Liver (tissue), 9 donors: Measurements from ENCODE around the gene PRRG1. TPM values are rescaled to one million over a fixed set of nuclear protein-coding genes. Genes with fewer than 3 reads are reported as not detected.

Source experiments
- DNase-seq: peaks from one replicate; pipeline ENCODE4 v3.0.0-alpha.2; 2017; ENCODE audit warnings: low spot score
- H3K27ac ChIP-seq, 2 donors: one replicate each; pipeline ENCODE4 v1.7.0; 2013; ENCODE audit warnings: inconsistent platforms in 2 of 2, low read length in 2 of 2, control low read depth in 1 of 2, low read depth in 1 of 2, mild to moderate bottlenecking in 1 of 2
- H3K27me3 ChIP-seq, 4 donors: one replicate each; pipeline versions ENCODE4 v1.6.1 to v1.7.0; 2013; ENCODE audit warnings: low read length in 3 of 4, inconsistent platforms in 1 of 4, mild to moderate bottlenecking in 1 of 4, moderate library complexity in 1 of 4; ENCODE audit not compliant: control insufficient read depth in 4 of 4, insufficient read depth in 4 of 4
- H3K36me3 ChIP-seq, 4 donors: one replicate each; pipeline versions ENCODE4 v1.6.1 to v1.7.0; 2013; ENCODE audit warnings: low read length in 3 of 4, mild to moderate bottlenecking in 3 of 4, low read depth in 1 of 4, moderate library complexity in 1 of 4; ENCODE audit not compliant: control insufficient read depth in 4 of 4, insufficient read depth in 3 of 4
- H3K4me1 ChIP-seq, 4 donors: one replicate each; pipeline versions ENCODE4 v1.6.1 to v1.7.0; 2013; ENCODE audit warnings: low read length in 3 of 4, mild to moderate bottlenecking in 3 of 4, moderate library complexity in 1 of 4; ENCODE audit not compliant: control insufficient read depth in 4 of 4, insufficient read depth in 4 of 4
- H3K4me3 ChIP-seq, 3 donors: one replicate each; pipeline versions ENCODE4 v1.6.1 to v1.7.0; 2013; ENCODE audit warnings: low read length in 3 of 3, control low read depth in 1 of 3, low read depth in 1 of 3, mild to moderate bottlenecking in 1 of 3
- H3K9ac ChIP-seq, 2 donors: one replicate each; pipeline ENCODE4 v1.7.0; 2013; ENCODE audit warnings: low read length in 2 of 2, mild to moderate bottlenecking in 2 of 2, moderate library complexity in 2 of 2, control low read depth in 1 of 2, low read depth in 1 of 2
- H3K9me3 ChIP-seq, 4 donors: one replicate each; pipeline versions ENCODE4 v1.6.1 to v1.7.0; 2013; ENCODE audit warnings: low read length in 3 of 4; ENCODE audit not compliant: control insufficient read depth in 4 of 4
- EGR1 ChIP-seq, 2 donors: IDR thresholded peaks; 2 replicates each; pipeline ENCODE4 v1.6.1; 2016 to 2018; ENCODE audit warnings: antibody characterized with exemption in 2 of 2, low read depth in 2 of 2
- FOXA1 ChIP-seq: IDR thresholded peaks from 2 replicates; pipeline ENCODE4 v1.6.1; 2016; ENCODE audit warnings: antibody characterized with exemption
- HNF4A ChIP-seq, 2 donors: conservative IDR thresholded peaks; 2 replicates each; pipeline ENCODE4 v1.6.1; 2016; ENCODE audit warnings: antibody characterized with exemption in 2 of 2, mild to moderate bottlenecking in 2 of 2
- HNF4G ChIP-seq: IDR thresholded peaks from 2 replicates; pipeline ENCODE4 v1.6.1; 2016; ENCODE audit warnings: antibody characterized with exemption
- JUND ChIP-seq, 2 donors: IDR thresholded peaks; 2 replicates each; pipeline ENCODE4 v1.6.1; 2016; ENCODE audit warnings: antibody characterized with exemption in 2 of 2
- NR2F2 ChIP-seq: IDR thresholded peaks from 2 replicates; pipeline ENCODE4 v1.6.1; 2016; ENCODE audit warnings: antibody characterized with exemption
- RXRA ChIP-seq, 2 donors: IDR thresholded peaks; 2 replicates each; pipeline ENCODE4 v1.6.1; 2017 to 2018; ENCODE audit warnings: antibody characterized with exemption in 2 of 2, mild to moderate bottlenecking in 1 of 2
- TAF1 ChIP-seq: conservative IDR thresholded peaks from 2 replicates; pipeline ENCODE4 v1.6.1; 2016; ENCODE audit warnings: antibody characterized with exemption, mild to moderate bottlenecking
- YY1 ChIP-seq: IDR thresholded peaks from 2 replicates; pipeline ENCODE4 v1.6.1; 2016; ENCODE audit warnings: antibody characterized with exemption, mild to moderate bottlenecking
- WGBS: extraction: QIAGEN DNeasy Blood & Tissue Kit; methylation state at CpG from one replicate; pipeline ENCODE4 v1.1.7; 2013; 5-methylcytosine and 5-hydroxymethylcytosine counted together
- polyA plus RNA-seq, 2 donors: library from polyadenylated mRNA; stranded (reverse) in 1 of 2; unstranded in 1 of 2; fragments of 200-250 nt in 1 of 2; fragments of >200 nt in 1 of 2; fragmentation: Nextera tagmentation in 1 of 2; extraction: Ambion mirVana in 1 of 2; gene quantifications; one replicate each; pipeline versions ENCODE4 v1.2.1 to v1.2.3, GENCODE V29; 2013 to 2015
- total RNA-seq, 2 donors: library from RNA; depleted of rRNA; stranded (reverse); fragments of >200 nt; gene quantifications; one replicate each; pipeline ENCODE4 v1.2.3, GENCODE V29; 2014
- TF ChIP-seq, protein P1 (sequence below): fragments of 150-350 bp; IDR thresholded peaks from 2 replicates; pipeline ENCODE4 v1.5.1; 2017; ENCODE audit warnings: improper control_type of control experiment, low read depth, low read length; ENCODE audit not compliant: missing input control
- TF ChIP-seq, protein P2 (sequence below): IDR thresholded peaks from 2 replicates; pipeline ENCODE4 v1.6.1; 2016; ENCODE audit warnings: antibody characterized with exemption
- TF ChIP-seq, protein P3 (sequence below): IDR thresholded peaks from 2 replicates; pipeline ENCODE4 v1.6.1; 2016; ENCODE audit warnings: antibody characterized with exemption, mild to moderate bottlenecking
- TF ChIP-seq, protein P4 (sequence below): IDR thresholded peaks from 2 replicates; pipeline ENCODE4 v1.6.1; 2016; ENCODE audit warnings: antibody characterized with exemption
- TF ChIP-seq, protein P5 (sequence below): IDR thresholded peaks from 2 replicates; pipeline ENCODE4 v1.6.1; 2016; ENCODE audit warnings: antibody characterized with exemption
- donor health status: healthy.
- donor health status: healthy.
- donor health status: healthy.
- donor health status: healthy.
- donor health status: healthy.

The PRRG1 gene
- total and polyA plus RNA-seq, 4 donors = 1.2 to 6.6 (median 1.8) TPM

DNA sequence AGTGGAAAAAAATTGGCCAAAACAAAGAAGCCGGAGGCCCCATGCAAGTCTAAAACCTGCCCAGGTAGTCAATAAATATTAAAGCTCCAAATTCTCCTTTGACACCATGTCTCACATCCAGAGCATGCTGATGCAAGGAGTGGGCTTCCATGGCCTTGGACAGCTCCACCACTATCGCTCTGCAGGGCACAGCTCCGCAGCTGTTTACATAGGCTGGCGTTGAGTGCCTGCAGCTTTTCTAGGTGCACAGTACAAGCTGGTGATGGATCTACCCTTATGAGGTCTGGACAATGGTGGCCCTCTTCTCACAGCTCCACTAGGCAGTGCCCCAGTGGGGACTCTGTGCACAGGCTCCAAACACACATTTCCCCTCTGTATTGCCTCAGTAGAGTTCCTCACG is 138.1 kb downstream of the PRRG1 start:
- no peak overlapping the region for H3K4me3 ChIP-seq
- H3K27me3 ChIP-seq = no peaks in the 10 kb centered on the region
- no peaks in the 10 kb centered on the region for H3K36me3 ChIP-seq
- H3K27ac ChIP-seq = no peak overlapping the region
- no peak for DNase-seq
- no peaks in the 10 kb centered on the region for H3K4me1 ChIP-seq
- 91% methylated on average over 5 of the region's 5 CpGs for WGBS
- no peaks in the 10 kb centered on the region for H3K9me3 ChIP-seq
- no peak overlapping the region for H3K9ac ChIP-seq
- TF ChIP-seq JUND (IDR thresholded peaks at IDR 0.05) (no peak), YY1 (no peak), TAF1 (no peak), HNF4A (conservative IDR thresholded peaks at IDR 0.05) (no peak), HNF4G (no peak), EGR1 (IDR thresholded peaks at IDR 0.05; ENCODE audit: low read depth in 2 of 2) (no peak), FOXA1 (no peak)
- TF ChIP-seq, protein P1, sequence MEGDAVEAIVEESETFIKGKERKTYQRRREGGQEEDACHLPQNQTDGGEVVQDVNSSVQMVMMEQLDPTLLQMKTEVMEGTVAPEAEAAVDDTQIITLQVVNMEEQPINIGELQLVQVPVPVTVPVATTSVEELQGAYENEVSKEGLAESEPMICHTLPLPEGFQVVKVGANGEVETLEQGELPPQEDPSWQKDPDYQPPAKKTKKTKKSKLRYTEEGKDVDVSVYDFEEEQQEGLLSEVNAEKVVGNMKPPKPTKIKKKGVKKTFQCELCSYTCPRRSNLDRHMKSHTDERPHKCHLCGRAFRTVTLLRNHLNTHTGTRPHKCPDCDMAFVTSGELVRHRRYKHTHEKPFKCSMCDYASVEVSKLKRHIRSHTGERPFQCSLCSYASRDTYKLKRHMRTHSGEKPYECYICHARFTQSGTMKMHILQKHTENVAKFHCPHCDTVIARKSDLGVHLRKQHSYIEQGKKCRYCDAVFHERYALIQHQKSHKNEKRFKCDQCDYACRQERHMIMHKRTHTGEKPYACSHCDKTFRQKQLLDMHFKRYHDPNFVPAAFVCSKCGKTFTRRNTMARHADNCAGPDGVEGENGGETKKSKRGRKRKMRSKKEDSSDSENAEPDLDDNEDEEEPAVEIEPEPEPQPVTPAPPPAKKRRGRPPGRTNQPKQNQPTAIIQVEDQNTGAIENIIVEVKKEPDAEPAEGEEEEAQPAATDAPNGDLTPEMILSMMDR = no peak
- TF ChIP-seq, protein P2, sequence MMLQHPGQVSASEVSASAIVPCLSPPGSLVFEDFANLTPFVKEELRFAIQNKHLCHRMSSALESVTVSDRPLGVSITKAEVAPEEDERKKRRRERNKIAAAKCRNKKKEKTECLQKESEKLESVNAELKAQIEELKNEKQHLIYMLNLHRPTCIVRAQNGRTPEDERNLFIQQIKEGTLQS = no peak
- TF ChIP-seq, protein P3, sequence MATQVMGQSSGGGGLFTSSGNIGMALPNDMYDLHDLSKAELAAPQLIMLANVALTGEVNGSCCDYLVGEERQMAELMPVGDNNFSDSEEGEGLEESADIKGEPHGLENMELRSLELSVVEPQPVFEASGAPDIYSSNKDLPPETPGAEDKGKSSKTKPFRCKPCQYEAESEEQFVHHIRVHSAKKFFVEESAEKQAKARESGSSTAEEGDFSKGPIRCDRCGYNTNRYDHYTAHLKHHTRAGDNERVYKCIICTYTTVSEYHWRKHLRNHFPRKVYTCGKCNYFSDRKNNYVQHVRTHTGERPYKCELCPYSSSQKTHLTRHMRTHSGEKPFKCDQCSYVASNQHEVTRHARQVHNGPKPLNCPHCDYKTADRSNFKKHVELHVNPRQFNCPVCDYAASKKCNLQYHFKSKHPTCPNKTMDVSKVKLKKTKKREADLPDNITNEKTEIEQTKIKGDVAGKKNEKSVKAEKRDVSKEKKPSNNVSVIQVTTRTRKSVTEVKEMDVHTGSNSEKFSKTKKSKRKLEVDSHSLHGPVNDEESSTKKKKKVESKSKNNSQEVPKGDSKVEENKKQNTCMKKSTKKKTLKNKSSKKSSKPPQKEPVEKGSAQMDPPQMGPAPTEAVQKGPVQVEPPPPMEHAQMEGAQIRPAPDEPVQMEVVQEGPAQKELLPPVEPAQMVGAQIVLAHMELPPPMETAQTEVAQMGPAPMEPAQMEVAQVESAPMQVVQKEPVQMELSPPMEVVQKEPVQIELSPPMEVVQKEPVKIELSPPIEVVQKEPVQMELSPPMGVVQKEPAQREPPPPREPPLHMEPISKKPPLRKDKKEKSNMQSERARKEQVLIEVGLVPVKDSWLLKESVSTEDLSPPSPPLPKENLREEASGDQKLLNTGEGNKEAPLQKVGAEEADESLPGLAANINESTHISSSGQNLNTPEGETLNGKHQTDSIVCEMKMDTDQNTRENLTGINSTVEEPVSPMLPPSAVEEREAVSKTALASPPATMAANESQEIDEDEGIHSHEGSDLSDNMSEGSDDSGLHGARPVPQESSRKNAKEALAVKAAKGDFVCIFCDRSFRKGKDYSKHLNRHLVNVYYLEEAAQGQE = no peak
- TF ChIP-seq, protein P4, sequence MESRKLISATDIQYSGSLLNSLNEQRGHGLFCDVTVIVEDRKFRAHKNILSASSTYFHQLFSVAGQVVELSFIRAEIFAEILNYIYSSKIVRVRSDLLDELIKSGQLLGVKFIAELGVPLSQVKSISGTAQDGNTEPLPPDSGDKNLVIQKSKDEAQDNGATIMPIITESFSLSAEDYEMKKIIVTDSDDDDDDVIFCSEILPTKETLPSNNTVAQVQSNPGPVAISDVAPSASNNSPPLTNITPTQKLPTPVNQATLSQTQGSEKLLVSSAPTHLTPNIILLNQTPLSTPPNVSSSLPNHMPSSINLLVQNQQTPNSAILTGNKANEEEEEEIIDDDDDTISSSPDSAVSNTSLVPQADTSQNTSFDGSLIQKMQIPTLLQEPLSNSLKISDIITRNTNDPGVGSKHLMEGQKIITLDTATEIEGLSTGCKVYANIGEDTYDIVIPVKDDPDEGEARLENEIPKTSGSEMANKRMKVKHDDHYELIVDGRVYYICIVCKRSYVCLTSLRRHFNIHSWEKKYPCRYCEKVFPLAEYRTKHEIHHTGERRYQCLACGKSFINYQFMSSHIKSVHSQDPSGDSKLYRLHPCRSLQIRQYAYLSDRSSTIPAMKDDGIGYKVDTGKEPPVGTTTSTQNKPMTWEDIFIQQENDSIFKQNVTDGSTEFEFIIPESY = no peak

DNA sequence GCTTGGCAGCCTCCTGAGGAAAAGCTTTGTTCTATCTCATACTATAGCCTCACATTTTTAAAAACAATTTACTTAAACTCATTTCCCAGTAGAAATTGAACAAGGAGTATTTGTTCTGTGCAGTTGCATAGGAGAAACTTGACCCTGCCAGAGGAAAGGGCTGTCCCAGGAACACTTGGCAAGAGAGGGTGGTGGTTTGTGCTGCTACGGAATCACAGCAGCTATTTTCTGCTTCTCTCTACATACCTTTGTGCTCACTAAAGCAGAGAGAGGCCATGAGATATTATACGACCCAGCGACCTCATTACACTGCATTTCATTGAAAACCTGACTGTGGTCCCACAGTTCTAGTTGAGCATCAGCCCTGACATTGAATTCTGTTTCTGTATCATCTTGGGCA is 139.2 kb downstream of the PRRG1 start:
- Histone ChIP-seq H3K27ac (no peak overlapping the region), H3K9me3 (no peaks in the 10 kb centered on the region), H3K4me3 (no peak overlapping the region), H3K4me1 (no peaks in the 10 kb centered on the region), H3K27me3 (no peaks in the 10 kb centered on the region), H3K36me3 (no peaks in the 10 kb centered on the region), H3K9ac (no peak overlapping the region)
- WGBS = 84% methylated on average over 3 of the region's 3 CpGs
- no peak for DNase-seq
- no peak for TF ChIP-seq FOXA1
- TF ChIP-seq TAF1 = no peak
- TF ChIP-seq HNF4G = no peak
- no peak for TF ChIP-seq HNF4A (conservative IDR thresholded peaks at IDR 0.05)
- no peak for TF ChIP-seq NR2F2
- TF ChIP-seq, protein P4 = no peak
- TF ChIP-seq JUND (IDR thresholded peaks at IDR 0.05) = no peak
- TF ChIP-seq, protein P5, sequence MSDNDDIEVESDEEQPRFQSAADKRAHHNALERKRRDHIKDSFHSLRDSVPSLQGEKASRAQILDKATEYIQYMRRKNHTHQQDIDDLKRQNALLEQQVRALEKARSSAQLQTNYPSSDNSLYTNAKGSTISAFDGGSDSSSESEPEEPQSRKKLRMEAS = no peak
- no peak for TF ChIP-seq YY1
- TF ChIP-seq, protein P3 = no peak
- TF ChIP-seq RXRA (IDR thresholded peaks at IDR 0.05) = no peak
- no peak for TF ChIP-seq EGR1 (IDR thresholded peaks at IDR 0.05; ENCODE audit: low read depth in 2 of 2)
- TF ChIP-seq, protein P1 = no peak
